ENCODE measurements around the gene TXNRD3. TPM values are rescaled to one million over a fixed set of nuclear protein-coding genes. Genes with fewer than 3 reads are reported as not detected.

Gene TXNRD3
- total RNA-seq, 4 donors from 2014 or later = 1.4 to 11.6 (median 2.8) TPM

DNA sequence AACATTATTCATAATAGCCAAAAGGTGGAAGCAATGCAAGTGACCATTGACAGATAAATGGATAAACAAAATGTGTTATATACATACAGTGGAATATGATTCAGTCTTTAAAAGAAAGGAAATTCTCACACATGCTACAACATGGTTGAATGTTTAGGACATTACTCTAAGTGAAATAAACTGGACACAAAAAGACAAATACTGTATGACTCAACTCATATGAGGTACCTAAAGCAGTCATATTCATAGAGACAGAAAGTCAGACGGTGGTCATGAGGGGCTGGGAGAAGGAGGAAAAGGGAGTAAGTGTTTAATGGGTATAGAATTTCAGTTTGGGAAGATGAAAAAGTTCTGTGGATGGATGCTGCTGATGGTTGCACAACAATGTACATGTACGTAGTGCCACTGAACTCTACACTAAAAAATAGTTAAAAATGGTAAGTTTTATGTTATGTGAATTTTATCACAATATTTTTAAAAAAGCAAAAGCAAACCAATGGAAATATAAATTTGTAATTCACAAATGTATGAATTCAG is 5.3 kb downstream of the TXNRD3 start:
- no peaks in the 10 kb centered on the region for H3K27me3 ChIP-seq
- no peaks in the 10 kb centered on the region for H3K9me3 ChIP-seq
- H3K36me3 ChIP-seq = no peaks in the 10 kb centered on the region
- H3K4me3 ChIP-seq = no peak overlapping the region
- no peak for TF ChIP-seq POLR2A (IDR thresholded peaks at IDR 0.05)
- no peak for TF ChIP-seq CTCF (IDR thresholded peaks at IDR 0.05)
- no peaks in the 10 kb centered on the region for H3K4me1 ChIP-seq
- H3K27ac ChIP-seq = no peak overlapping the region
- DNase-seq = no peak

GRCh38 chr3:126646674-126647073 is 8.2 kb downstream of the TXNRD3 start:
- TF ChIP-seq POLR2A (IDR thresholded peaks at IDR 0.05) (no peak), CTCF (IDR thresholded peaks at IDR 0.05) (no peak)
- no peak for DNase-seq
- no peak overlapping the region for H3K4me3 ChIP-seq

GRCh38 chr3:126644615-126645014 is 10.3 kb downstream of the TXNRD3 start:
- no peak for DNase-seq
- Histone ChIP-seq H3K9me3 (no peaks in the 10 kb centered on the region), H3K36me3 (peaks cover 0 to 4% (median 0%) of the 10 kb centered on the region in 3 donors), H3K27me3 (no peaks in the 10 kb centered on the region), H3K27ac (no peak overlapping the region), H3K4me3 (no peak overlapping the region), H3K4me1 (no peaks in the 10 kb centered on the region)
- TF ChIP-seq CTCF (IDR thresholded peaks at IDR 0.05) (no peak), POLR2A (IDR thresholded peaks at IDR 0.05) (no peak)

More at GRCh38 chr3:126646674-126647073, 8.2 kb downstream of the TXNRD3 start:
- Histone ChIP-seq H3K27me3 (no peaks in the 10 kb centered on the region), H3K36me3 (peaks cover 0 to 4% (median 0%) of the 10 kb centered on the region in 3 donors), H3K27ac (no peak overlapping the region), H3K9me3 (no peaks in the 10 kb centered on the region), H3K4me1 (no peaks in the 10 kb centered on the region)

- no peak for DNase-seq
- no peaks in the 10 kb centered on the region for H3K27me3 ChIP-seq
- no peak overlapping the region for H3K4me3 ChIP-seq
Measured at GRCh38 chr3:126638790-126639189, 16.1 kb downstream of the TXNRD3 start.

DNA sequence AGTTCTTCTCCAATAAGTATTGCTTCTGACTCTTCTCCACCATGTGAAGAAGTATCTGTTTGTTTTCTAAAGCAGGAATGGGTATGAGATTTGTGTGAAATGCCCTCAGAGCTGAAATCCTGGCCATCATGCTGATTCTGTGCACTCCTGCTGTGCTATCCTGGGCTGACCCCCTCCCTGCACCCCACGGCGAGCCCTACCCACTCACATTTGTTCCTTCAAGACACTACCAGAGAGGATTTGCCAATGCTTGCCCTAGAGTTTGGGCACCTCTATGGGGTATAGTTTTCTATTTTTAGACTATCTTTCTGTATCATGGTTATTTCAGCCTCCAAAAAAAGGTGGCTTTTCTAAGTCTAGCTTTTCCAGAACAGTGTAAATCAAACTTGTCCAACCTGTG is 18.5 kb downstream of the TXNRD3 start:
- Histone ChIP-seq H3K4me1 (no peaks in the 10 kb centered on the region), H3K9me3 (no peaks in the 10 kb centered on the region), H3K27me3 (no peaks in the 10 kb centered on the region), H3K4me3 (no peak overlapping the region), H3K36me3 (peaks cover 0 to 4% (median 0%) of the 10 kb centered on the region in 3 donors), H3K27ac (no peak overlapping the region)
- no peak for TF ChIP-seq CTCF (IDR thresholded peaks at IDR 0.05)
- TF ChIP-seq POLR2A (IDR thresholded peaks at IDR 0.05) = no peak
- no peak for DNase-seq

More at GRCh38 chr3:126638790-126639189, 16.1 kb downstream of the TXNRD3 start:
- Histone ChIP-seq H3K9me3 (no peaks in the 10 kb centered on the region), H3K27ac (no peak overlapping the region), H3K4me1 (no peaks in the 10 kb centered on the region), H3K36me3 (peaks cover 0 to 8% (median 0%) of the 10 kb centered on the region in 3 donors)
- TF ChIP-seq POLR2A (IDR thresholded peaks at IDR 0.05) (no peak), CTCF (IDR thresholded peaks at IDR 0.05) (no peak)

DNA sequence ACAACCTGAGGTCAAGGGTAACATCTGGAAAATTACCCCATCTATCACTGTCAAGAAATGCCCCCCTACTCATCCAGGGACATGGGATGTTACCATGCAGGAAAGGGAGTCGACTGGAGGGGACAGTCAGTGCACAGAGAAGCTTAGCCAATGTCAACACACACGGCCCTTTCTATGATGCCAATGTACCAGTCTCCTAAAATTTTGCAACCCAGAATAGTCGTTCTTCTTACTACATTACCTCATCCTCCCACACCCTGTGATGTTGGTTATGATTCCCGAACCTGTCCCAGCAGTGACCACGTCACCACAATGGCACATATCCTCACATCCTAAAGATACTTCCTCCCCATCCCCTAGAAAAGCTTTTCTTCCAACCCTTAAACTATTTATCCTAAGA is 20.1 kb downstream of the TXNRD3 start:
- TF ChIP-seq POLR2A (IDR thresholded peaks at IDR 0.05) (no peak), CTCF (IDR thresholded peaks at IDR 0.05) (no peak)
- Histone ChIP-seq H3K27me3 (no peaks in the 10 kb centered on the region), H3K36me3 (peaks cover 0 to 4% (median 0%) of the 10 kb centered on the region in 3 donors)

More for the DNA sequence above, 20.1 kb downstream of the TXNRD3 start:
- no peaks in the 10 kb centered on the region for H3K9me3 ChIP-seq
- DNase-seq = no peak
- no peak overlapping the region for H3K27ac ChIP-seq
- no peaks in the 10 kb centered on the region for H3K4me1 ChIP-seq
- H3K4me3 ChIP-seq = no peak overlapping the region

Data from Peyer's patch (tissue), 4 donors.